ENCODE data around the gene ABI3. TPM values are rescaled to one million over a fixed set of nuclear protein-coding genes. Genes with fewer than 3 reads are reported as not detected.
A peak's percentile ranks its signal among the peaks of the same experiment; 100 is the strongest.
"Not testable (repeated sequence)": the region's sequence is repeated elsewhere in the genome, so short reads cannot be mapped to it uniquely, and the experiment has no call there.

The ABI3 gene
- total RNA-seq = 10 to 100 TPM; 23.5 to 36.1 TPM

- H3K36me3 Mint-ChIP-seq (ENCODE audit: low read depth) = peaks cover 23% of the 10 kb centered on the region
- H3K27me3 Mint-ChIP-seq = no peaks in the 10 kb centered on the region
- peak within 1 kb of the TSS; percentile 92 for H3K27ac Mint-ChIP-seq
- peak within 1 kb of the TSS; percentile 92 for H3K4me3 Mint-ChIP-seq
- peaks cover 47% of the 10 kb centered on the region for H3K4me1 Mint-ChIP-seq
- peak; percentile 97 for ATAC-seq (replicated peaks)
- H3K9me3 Mint-ChIP-seq = no peaks in the 10 kb centered on the region
Observed at GRCh38 chr17:49210158-49211029, at the start of gene ABI3, which contains the start of gene GNGT2. Gene ABI3 (plus strand): TSS chr17:49210707. CDS start chr17:49210725, 18 bp downstream. Gene GNGT2 (minus strand): TSS chr17:49210574. CDS start chr17:49207422, 3,152 bp downstream.

- H3K9me3 Mint-ChIP-seq = no peaks in the 10 kb centered on the region
- H3K27ac Mint-ChIP-seq = no peak overlapping the region
- H3K4me3 Mint-ChIP-seq = no peak overlapping the region
- no peaks in the 10 kb centered on the region for H3K36me3 Mint-ChIP-seq (ENCODE audit: low read depth)
- ATAC-seq (replicated peaks) = no peak
- H3K4me1 Mint-ChIP-seq = no peaks in the 10 kb centered on the region
- peaks cover 42% of the 10 kb centered on the region for H3K27me3 Mint-ChIP-seq
Observed at GRCh38 chr17:49162866-49163265, 47.6 kb upstream of the ABI3 start.

GRCh38 chr17:49165143-49165542 lies 45.4 kb upstream of the ABI3 start:
- Mint-ChIP-seq H3K4me3 (no peak overlapping the region), H3K27me3 (peaks cover 46% of the 10 kb centered on the region), H3K36me3 (ENCODE audit: low read depth) (no peaks in the 10 kb centered on the region), H3K4me1 (no peaks in the 10 kb centered on the region), H3K9me3 (no peaks in the 10 kb centered on the region), H3K27ac (no peak overlapping the region)
- no peak for ATAC-seq (replicated peaks)

- no peaks in the 10 kb centered on the region for H3K36me3 Mint-ChIP-seq (ENCODE audit: low read depth)
- peaks cover 58% of the 10 kb centered on the region for H3K27me3 Mint-ChIP-seq
Observed at GRCh38 chr17:49168706-49169105, 41.8 kb upstream of the ABI3 start.

GRCh38 chr17:49170216-49170615 lies 40.3 kb upstream of the ABI3 start:
- H3K4me3 Mint-ChIP-seq = no peak overlapping the region
- H3K9me3 Mint-ChIP-seq = peaks cover 8% of the 10 kb centered on the region
- H3K4me1 Mint-ChIP-seq = no peaks in the 10 kb centered on the region
- ATAC-seq (replicated peaks) = no peak
- H3K27me3 Mint-ChIP-seq = peaks cover 66% of the 10 kb centered on the region
- no peak overlapping the region for H3K27ac Mint-ChIP-seq
- H3K36me3 Mint-ChIP-seq (ENCODE audit: low read depth) = no peaks in the 10 kb centered on the region

More at GRCh38 chr17:49168706-49169105, 41.8 kb upstream of the ABI3 start:
- ATAC-seq (replicated peaks) = no peak
- Mint-ChIP-seq H3K27ac (no peak overlapping the region), H3K4me3 (no peak overlapping the region), H3K4me1 (no peaks in the 10 kb centered on the region), H3K9me3 (peaks cover 2% of the 10 kb centered on the region)

- Mint-ChIP-seq H3K9me3 (peaks cover 13% of the 10 kb centered on the region), H3K27me3 (peaks cover 66% of the 10 kb centered on the region)
- not testable (repeated sequence) for H3K4me1 Mint-ChIP-seq; H3K27ac Mint-ChIP-seq; ATAC-seq (replicated peaks); H3K36me3 Mint-ChIP-seq (ENCODE audit: low read depth); H3K4me3 Mint-ChIP-seq
Observed at GRCh38 chr17:49170711-49171110, 39.8 kb upstream of the ABI3 start.

- H3K27ac Mint-ChIP-seq; H3K4me3 Mint-ChIP-seq; H3K4me1 Mint-ChIP-seq; H3K36me3 Mint-ChIP-seq (ENCODE audit: low read depth); ATAC-seq (replicated peaks): not testable (repeated sequence)
- Mint-ChIP-seq H3K9me3 (peaks cover 18% of the 10 kb centered on the region), H3K27me3 (peaks cover 29% of the 10 kb centered on the region)
Observed at GRCh38 chr17:49175978-49176377, 34.5 kb upstream of the ABI3 start.

- ATAC-seq (replicated peaks) = peak; percentile 71
- Mint-ChIP-seq H3K27me3 (peaks cover 4% of the 10 kb centered on the region), H3K9me3 (peaks cover 8% of the 10 kb centered on the region), H3K4me1 (peaks cover 4% of the 10 kb centered on the region), H3K27ac (no peak overlapping the region), H3K4me3 (no peak overlapping the region), H3K36me3 (ENCODE audit: low read depth) (no peaks in the 10 kb centered on the region)
Observed at GRCh38 chr17:49180303-49180702, 30.2 kb upstream of the ABI3 start.

- no peaks in the 10 kb centered on the region for H3K36me3 Mint-ChIP-seq (ENCODE audit: low read depth)
- no peak for ATAC-seq (replicated peaks)
- peaks cover 2% of the 10 kb centered on the region for H3K9me3 Mint-ChIP-seq
- H3K27ac Mint-ChIP-seq = no peak overlapping the region
- no peaks in the 10 kb centered on the region for H3K27me3 Mint-ChIP-seq
- H3K4me1 Mint-ChIP-seq = peaks cover 4% of the 10 kb centered on the region
- no peak overlapping the region for H3K4me3 Mint-ChIP-seq
Observed at GRCh38 chr17:49180998-49181635, 29.4 kb upstream of the ABI3 start.

- ATAC-seq (replicated peaks) = no peak
- Mint-ChIP-seq H3K27me3 (no peaks in the 10 kb centered on the region), H3K4me1 (peaks cover 4% of the 10 kb centered on the region), H3K4me3 (no peak overlapping the region), H3K27ac (no peak overlapping the region), H3K36me3 (ENCODE audit: low read depth) (no peaks in the 10 kb centered on the region), H3K9me3 (peaks cover 3% of the 10 kb centered on the region)
Observed at GRCh38 chr17:49183341-49183740, 27.2 kb upstream of the ABI3 start.

- H3K4me3 Mint-ChIP-seq = no peak overlapping the region
- peaks cover 4% of the 10 kb centered on the region for H3K4me1 Mint-ChIP-seq
- no peak for ATAC-seq (replicated peaks)
- H3K27me3 Mint-ChIP-seq = no peaks in the 10 kb centered on the region
- no peak overlapping the region for H3K27ac Mint-ChIP-seq
- H3K36me3 Mint-ChIP-seq (ENCODE audit: low read depth) = no peaks in the 10 kb centered on the region
- H3K9me3 Mint-ChIP-seq = peaks cover 3% of the 10 kb centered on the region
Observed at GRCh38 chr17:49183801-49184200, 26.7 kb upstream of the ABI3 start.

GRCh38 chr17:49184522-49184921 lies 26.0 kb upstream of the ABI3 start:
- ATAC-seq (replicated peaks); H3K36me3 Mint-ChIP-seq (ENCODE audit: low read depth); H3K4me1 Mint-ChIP-seq; H3K4me3 Mint-ChIP-seq; H3K9me3 Mint-ChIP-seq; H3K27ac Mint-ChIP-seq; H3K27me3 Mint-ChIP-seq: not testable (repeated sequence)

- H3K4me1 Mint-ChIP-seq; ATAC-seq (replicated peaks); H3K27me3 Mint-ChIP-seq; H3K9me3 Mint-ChIP-seq; H3K36me3 Mint-ChIP-seq (ENCODE audit: low read depth); H3K4me3 Mint-ChIP-seq; H3K27ac Mint-ChIP-seq: not testable (repeated sequence)
Observed at GRCh38 chr17:49185381-49185780, 25.1 kb upstream of the ABI3 start.

- Mint-ChIP-seq H3K4me3 (no peak overlapping the region), H3K4me1 (peaks cover under 1% of the 10 kb centered on the region), H3K9me3 (peaks cover 3% of the 10 kb centered on the region), H3K27me3 (no peaks in the 10 kb centered on the region), H3K27ac (no peak overlapping the region), H3K36me3 (ENCODE audit: low read depth) (peaks cover 8% of the 10 kb centered on the region)
- no peak for ATAC-seq (replicated peaks)
Observed at GRCh38 chr17:49187301-49187700, 23.2 kb upstream of the ABI3 start.

GRCh38 chr17:49190932-49191331 lies 19.6 kb upstream of the ABI3 start:
- Mint-ChIP-seq H3K4me1 (peaks cover 19% of the 10 kb centered on the region), H3K27me3 (no peaks in the 10 kb centered on the region), H3K36me3 (ENCODE audit: low read depth) (peaks cover 17% of the 10 kb centered on the region), H3K9me3 (peaks cover 3% of the 10 kb centered on the region), H3K4me3 (peak overlapping the region; percentile 97), H3K27ac (no peak overlapping the region)
- ATAC-seq (replicated peaks) = no peak

Data from activated T-helper 17 cell treated with anti-CD3 and anti-CD28 coated beads, Interleukin-2, amount 50 U/mL, for 72 hours (primary cell).